ENCODE data around the gene MLLT10. TPM values are rescaled to one million over a fixed set of nuclear protein-coding genes. Genes with fewer than 3 reads are reported as not detected.

The MLLT10 gene
- total RNA-seq, 1 donor from 2014 or later = 61.3 TPM

GRCh38 chr10:21526860-21527597 lies 7.0 kb upstream of the MLLT10 start:
- Histone ChIP-seq H3K36me3 (no peaks in the 10 kb centered on the region), H3F3A (ENCODE audit: low read depth) (peaks cover 100% of the 10 kb centered on the region), H4K20me1 (ENCODE audit: low read depth) (peaks cover 4% of the 10 kb centered on the region), H3K4me1 (peaks cover 53% of the 10 kb centered on the region), H3K27ac (peak overlapping the region; percentile 99), H3K79me2 (ENCODE audit: low read depth) (peaks cover 97% of the 10 kb centered on the region), H3K27me3 (no peaks in the 10 kb centered on the region), H3K4me3 (peak overlapping the region; percentile 97), H3K9ac (peak overlapping the region; percentile 95), H3K4me2 (peak overlapping the region; percentile 83), H3K9me3 (ENCODE audit: low read depth) (no peaks in the 10 kb centered on the region), H2AFZ (replicated peaks) (no peak overlapping the region)
- TF ChIP-seq EZH2 (IDR thresholded peaks at IDR 0.05) (no peak), EZH2phosphoT487 (IDR thresholded peaks at IDR 0.05) (no peak), CTCF (IDR thresholded peaks at IDR 0.05) (no peak)
- peak overlapping the region; percentile 97 for H3K4me3 Mint-ChIP-seq
- H3K9me3 Mint-ChIP-seq = no peaks in the 10 kb centered on the region
- H3K4me1 Mint-ChIP-seq = peaks cover 36% of the 10 kb centered on the region
- H3K27ac Mint-ChIP-seq = peak overlapping the region; percentile 100
- DNase-seq (ENCODE audit: low spot score) = peak; percentile 80
- H3K27me3 Mint-ChIP-seq (ENCODE audit: insufficient read depth, low read depth) = peaks cover 3% of the 10 kb centered on the region
- peaks cover 5% of the 10 kb centered on the region for H3K36me3 Mint-ChIP-seq

- H3F3A ChIP-seq (ENCODE audit: low read depth) = peaks cover 100% of the 10 kb centered on the region
- Mint-ChIP-seq H3K9me3 (no peaks in the 10 kb centered on the region), H3K27me3 (ENCODE audit: insufficient read depth, low read depth) (peaks cover 3% of the 10 kb centered on the region), H3K4me3 (peak overlapping the region; percentile 97), H3K4me1 (peaks cover 33% of the 10 kb centered on the region), H3K36me3 (peaks cover 5% of the 10 kb centered on the region), H3K27ac (peak overlapping the region; percentile 99)
- DNase-seq (ENCODE audit: low spot score) = no peak
- no peaks in the 10 kb centered on the region for H3K36me3 ChIP-seq
- no peaks in the 10 kb centered on the region for H3K9me3 ChIP-seq (ENCODE audit: low read depth)
- peaks cover 53% of the 10 kb centered on the region for H3K4me1 ChIP-seq
- TF ChIP-seq EZH2 (IDR thresholded peaks at IDR 0.05) (no peak), CTCF (IDR thresholded peaks at IDR 0.05) (no peak), EZH2phosphoT487 (IDR thresholded peaks at IDR 0.05) (no peak)
- peak overlapping the region; percentile 83 for H3K4me2 ChIP-seq
- peaks cover 97% of the 10 kb centered on the region for H3K79me2 ChIP-seq (ENCODE audit: low read depth)
- no peak overlapping the region for H2AFZ ChIP-seq (replicated peaks)
- peak overlapping the region; percentile 95 for H3K9ac ChIP-seq
- peak overlapping the region; percentile 97 for H3K4me3 ChIP-seq
- peak overlapping the region; percentile 99 for H3K27ac ChIP-seq
- H3K27me3 ChIP-seq = no peaks in the 10 kb centered on the region
- peaks cover 4% of the 10 kb centered on the region for H4K20me1 ChIP-seq (ENCODE audit: low read depth)
These were observed 6.3 kb upstream of the MLLT10 start for GRCh38 chr10:21527598-21528235.

- no peak overlapping the region for H2AFZ ChIP-seq (replicated peaks)
- peak overlapping the region; percentile 99 for H3K27ac Mint-ChIP-seq
- peaks cover 5% of the 10 kb centered on the region for H3K36me3 Mint-ChIP-seq
- H4K20me1 ChIP-seq (ENCODE audit: low read depth) = peaks cover 4% of the 10 kb centered on the region
- peaks cover 33% of the 10 kb centered on the region for H3K4me1 Mint-ChIP-seq
- peaks cover 100% of the 10 kb centered on the region for H3F3A ChIP-seq (ENCODE audit: low read depth)
- no peak for DNase-seq (ENCODE audit: low spot score)
- no peak for TF ChIP-seq CTCF (IDR thresholded peaks at IDR 0.05)
- TF ChIP-seq EZH2 (IDR thresholded peaks at IDR 0.05) = no peak
- no peak for TF ChIP-seq EZH2phosphoT487 (IDR thresholded peaks at IDR 0.05)
- H3K9ac ChIP-seq = peak overlapping the region; percentile 95
- H3K27me3 ChIP-seq = no peaks in the 10 kb centered on the region
- H3K4me2 ChIP-seq = peak overlapping the region; percentile 83
- H3K27me3 Mint-ChIP-seq (ENCODE audit: insufficient read depth, low read depth) = peaks cover 3% of the 10 kb centered on the region
- H3K9me3 Mint-ChIP-seq = no peaks in the 10 kb centered on the region
- H3K9me3 ChIP-seq (ENCODE audit: low read depth) = no peaks in the 10 kb centered on the region
- H3K4me3 ChIP-seq = peak overlapping the region; percentile 97
- H3K4me1 ChIP-seq = peaks cover 49% of the 10 kb centered on the region
- peak overlapping the region; percentile 99 for H3K27ac ChIP-seq
- H3K36me3 ChIP-seq = no peaks in the 10 kb centered on the region
- peak overlapping the region; percentile 97 for H3K4me3 Mint-ChIP-seq
- peaks cover 97% of the 10 kb centered on the region for H3K79me2 ChIP-seq (ENCODE audit: low read depth)
These were observed 5.6 kb upstream of the MLLT10 start for GRCh38 chr10:21528236-21529031.

Data from neural progenitor cell (in vitro differentiated cells).